Tibial nerve (tissue), 4 donors: ENCODE results near the gene LEF1. TPM values are rescaled to one million over a fixed set of nuclear protein-coding genes. Genes with fewer than 3 reads are reported as not detected.

ENCODE experiments used
- DNase-seq, 2 donors: peaks; one replicate each; pipeline ENCODE4 v3.0.0-alpha.2; 2019; ENCODE audit warnings: low spot score in 2 of 2
- H3K27ac ChIP-seq, 4 donors: fragments of 200-600 bp; sonication (generic) in 3 of 4; one replicate each; pipeline ENCODE4 v1.5.1; 2017 to 2019; ENCODE audit warnings: mild to moderate bottlenecking in 1 of 4
- H3K27me3 ChIP-seq, 2 donors: fragments of 200-600 bp; sonication (generic) in 1 of 2; one replicate each; pipeline versions ENCODE4 v1.5.1 to v1.6.0; 2017 to 2019
- H3K36me3 ChIP-seq, 3 donors: fragments of 200-600 bp; sonication (generic); one replicate each; pipeline ENCODE4 v1.5.1; 2018 to 2019
- H3K4me1 ChIP-seq, 4 donors: fragments of 200-600 bp; sonication (generic) in 3 of 4; one replicate each; pipeline ENCODE4 v1.5.1; 2017 to 2019
- H3K4me3 ChIP-seq, 4 donors: fragments of 200-600 bp; sonication (generic) in 3 of 4; one replicate each; pipeline ENCODE4 v1.5.1; 2017 to 2019; ENCODE audit warnings: mild to moderate bottlenecking in 1 of 4, moderate library complexity in 1 of 4
- H3K9me3 ChIP-seq, 4 donors: fragments of 200-600 bp; sonication (generic) in 3 of 4; one replicate each; pipeline ENCODE4 v1.5.1; 2017 to 2019
- CTCF ChIP-seq, 5 experiments: fragments of 200-600 bp in 3 of 5; fragments of 450-650 bp in 2 of 5; sonication (generic) in 3 of 5; IDR thresholded peaks; one replicate each; pipeline ENCODE4 v1.5.1; 2016 to 2019; ENCODE audit warnings: antibody characterized with exemption in 5 of 5, mild to moderate bottlenecking in 3 of 5, moderate library complexity in 2 of 5
- EP300 ChIP-seq, 2 donors: sonication (generic); formaldehyde crosslinking; IDR thresholded peaks; one replicate each; pipeline ENCODE4 v1.6.1; 2017; ENCODE audit warnings: antibody characterized with exemption in 2 of 2, mild to moderate bottlenecking in 1 of 2
- POLR2A ChIP-seq, 2 donors: fragments of 450-650 bp; IDR thresholded peaks; one replicate each; pipeline ENCODE4 v1.6.1; 2017; ENCODE audit warnings: antibody characterized with exemption in 2 of 2, mild to moderate bottlenecking in 2 of 2, moderate library complexity in 2 of 2
- WGBS, 2 donors: methylation state at CpG; one replicate each; pipeline ENCODE4 v1.1.5; 2018; 5-methylcytosine and 5-hydroxymethylcytosine counted together
- total RNA-seq, 4 donors: library from RNA; depleted of rRNA; stranded (reverse); fragments of >200 nt; gene quantifications; one replicate each; pipeline ENCODE4 v1.1.0, GENCODE V29; 2016

The LEF1 gene
- total RNA-seq, 4 donors from 2014 or later, result 1.9 to 11.7 (median 8.3) TPM

DNA sequence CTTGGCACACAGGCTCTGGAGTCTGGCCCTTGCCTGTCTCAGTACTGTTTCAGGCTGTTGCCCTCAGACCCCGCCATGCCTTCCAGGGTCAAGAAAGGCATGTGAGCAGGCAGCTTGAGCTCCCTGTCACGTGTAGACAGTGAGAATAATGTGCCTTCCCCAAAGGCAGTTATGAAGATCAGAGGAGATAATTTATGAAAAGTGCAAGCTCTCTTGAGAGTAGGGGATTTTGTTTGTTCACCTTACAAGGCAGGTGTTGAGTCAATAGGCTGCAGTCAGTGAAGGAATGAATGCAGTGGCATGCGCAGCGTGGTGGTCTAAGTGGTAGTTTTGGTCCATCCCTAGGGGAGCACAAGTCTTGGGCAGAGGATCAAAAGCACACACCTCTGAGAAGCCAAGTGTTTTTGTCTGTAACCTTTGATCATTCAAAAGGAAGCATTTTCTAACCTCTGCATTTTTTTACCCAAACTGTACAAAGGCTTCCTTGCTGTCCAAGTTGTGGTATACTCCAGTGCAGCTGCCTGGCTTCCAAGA, 164.7 kb downstream of the LEF1 start:
- Histone ChIP-seq H3K4me3 (no peak overlapping the region), H3K9me3 (no peaks in the 10 kb centered on the region), H3K27ac (no peak overlapping the region), H3K36me3 (no peaks in the 10 kb centered on the region), H3K27me3 (no peaks in the 10 kb centered on the region), H3K4me1 (peaks cover 0 to 20% (median 8%) of the 10 kb centered on the region in 4 donors)
- no peak for DNase-seq
- whole genome bisulfite sequencing, 2 donors, result 57 to 58% methylated on average over 4 of the region's 4 CpGs
- TF ChIP-seq EP300 (IDR thresholded peaks at IDR 0.05) (no peak), POLR2A (IDR thresholded peaks at IDR 0.05) (no peak), CTCF (IDR thresholded peaks at IDR 0.05) (no peak)

DNA sequence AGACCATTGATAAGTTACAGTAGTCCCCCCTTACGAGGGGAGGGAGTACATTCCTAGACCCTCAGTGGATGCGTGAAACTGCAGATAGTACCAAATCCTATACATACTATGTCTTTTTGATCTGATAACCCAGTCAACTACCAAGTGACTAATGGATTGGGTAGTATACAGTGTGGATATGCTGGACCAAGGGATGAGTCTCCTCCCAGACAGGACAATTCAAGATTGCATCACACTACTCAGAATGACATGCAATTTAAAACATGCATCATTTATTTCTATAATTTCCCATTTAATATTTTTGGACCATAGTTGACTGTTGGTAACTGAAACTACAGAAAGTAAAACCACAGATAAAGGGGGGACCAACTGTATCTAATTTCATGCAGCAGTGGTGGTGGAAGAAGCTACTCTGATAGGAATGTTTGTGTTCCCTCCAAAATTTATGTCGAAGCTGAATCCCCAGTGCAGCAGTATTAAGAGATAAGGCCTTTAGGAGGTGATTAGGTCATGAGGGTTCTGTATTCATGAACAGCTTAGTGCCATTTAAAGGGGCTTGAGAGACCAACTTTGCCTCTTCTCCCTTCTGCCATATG, 167.1 kb downstream of the LEF1 start:
- Histone ChIP-seq H3K4me3 (no peak overlapping the region), H3K36me3 (no peaks in the 10 kb centered on the region), H3K27ac (no peak overlapping the region), H3K27me3 (no peaks in the 10 kb centered on the region), H3K9me3 (no peaks in the 10 kb centered on the region), H3K4me1 (peaks cover 0 to 25% (median 13%) of the 10 kb centered on the region in 4 donors)
- DNase-seq, result no peak
- TF ChIP-seq EP300 (IDR thresholded peaks at IDR 0.05), result no peak
- 92 to 93% methylated on average over 3 of the region's 3 CpGs for WGBS, 2 donors

- WGBS, 2 donors, result 93% methylated on average over 2 of the region's 2 CpGs
- TF ChIP-seq EP300 (IDR thresholded peaks at IDR 0.05) (no peak), CTCF (IDR thresholded peaks at IDR 0.05) (no peak), POLR2A (IDR thresholded peaks at IDR 0.05) (no peak)
- H3K36me3 ChIP-seq, result peaks cover 0 to 7% (median 0%) of the 10 kb centered on the region in 3 donors
- no peak overlapping the region for H3K4me3 ChIP-seq
- no peak overlapping the region for H3K27ac ChIP-seq
- H3K9me3 ChIP-seq, result no peaks in the 10 kb centered on the region
- H3K27me3 ChIP-seq, result no peaks in the 10 kb centered on the region
- H3K4me1 ChIP-seq, result peaks cover 0 to 20% (median 12%) of the 10 kb centered on the region in 4 donors
- DNase-seq, result no peak
Observed at GRCh38 chr4:107999932-108000539, 168.7 kb downstream of the LEF1 start.

- Histone ChIP-seq H3K36me3 (peaks cover 0 to 7% (median 0%) of the 10 kb centered on the region in 3 donors), H3K4me3 (no peak overlapping the region), H3K27me3 (no peaks in the 10 kb centered on the region), H3K27ac (peak overlapping the region in 2 of 4 donors; percentile 40 to 65), H3K9me3 (no peaks in the 10 kb centered on the region), H3K4me1 (peaks cover 0 to 26% (median 12%) of the 10 kb centered on the region in 4 donors)
- WGBS, 2 donors, result 75 to 82% methylated on average over 2 of the region's 2 CpGs
- no peak for DNase-seq
- TF ChIP-seq CTCF (IDR thresholded peaks at IDR 0.05), result no peak
- TF ChIP-seq EP300 (IDR thresholded peaks at IDR 0.05), result no peak
- no peak for TF ChIP-seq POLR2A (IDR thresholded peaks at IDR 0.05)
Observed at GRCh38 chr4:107997794-107998193, 170.9 kb downstream of the LEF1 start.

Other genes with a start within 250 kb of the LEF1 start
- 10 to 100 TPM; 24.0 to 50.3 (median 32.9) TPM for gene CYP2U1, start 237.4 kb downstream of the LEF1 start, total RNA-seq
- gene HADH, start 179.0 kb downstream of the LEF1 start, total RNA-seq, result 100 to 1,000 TPM in 1 of 4 donors, 10 to 100 TPM in 3; 42.2 to 107 (median 55.9) TPM